HepG2 (cell line): ENCODE measurements around the gene SLC35F3. TPM values are rescaled to one million over a fixed set of nuclear protein-coding genes. Genes with fewer than 3 reads are reported as not detected.

ENCODE experiments used
- ATAC-seq: fragments of 200-7000 bp; cut with Tn5 transposase; 3 replicates; pipeline ENCODE4 v1.9.1; 2020; ENCODE audit warnings: mild to moderate bottlenecking, moderate library complexity
- BruUV-seq: library from RNA; stranded (reverse); fragments of 400-500 nt; replicated peaks from 2 replicates; lab custom pipeline; 2021; lab: Mats Ljungman, UMichigan
- CTCF ChIA-PET: fragments of 300-600 bp; formaldehyde crosslinking; extraction: SDS; loops from one replicate; lab custom pipeline; 2021; ENCODE audit warnings: low total read pairs, inconsistent platforms, low intra/inter-chr PET ratio; lab: Yijun Ruan, JAX
- POLR2A ChIA-PET: fragments of 350-600 bp; sonication (Branson Sonifier 250); formaldehyde crosslinking; loops from one replicate; lab custom pipeline; 2020; ENCODE audit warnings: antibody characterized with exemption, inconsistent platforms; lab: Yijun Ruan, JAX
- DNase-seq: peaks from one replicate; pipeline ENCODE4 v3.0.0-alpha.2; 2015; ENCODE audit warnings: low spot score
- FAIRE-seq: peaks from 3 replicates; lab custom pipeline; 2011; peaks lifted over from hg19 to GRCh38; lab: Jason Lieb, UNC
- H2AFZ ChIP-seq: one replicate; pipeline ENCODE4 v1.6.1; 2011; ENCODE audit warnings: low read length, inconsistent platforms
- H3K27ac ChIP-seq: fragments of 300-600 bp; 3 replicates; pipeline ENCODE4 v1.8.0; 2011; ENCODE audit warnings: mixed run types, mild to moderate bottlenecking, mixed read lengths, low read length, inconsistent platforms; ENCODE audit not compliant: insufficient read depth; ENCODE audit errors: extremely low read length
- H3K27me3 ChIP-seq, 2 experiments: fragments of 200-600 bp in 1 of 2; 2 replicates in 1 of 2; 3 replicates in 1 of 2; pipeline versions ENCODE4 v1.6.0 to v1.8.0; 2011; ENCODE audit warnings: low read length in 2 of 2, mild to moderate bottlenecking in 2 of 2, moderate library complexity in 2 of 2, inconsistent platforms in 1 of 2; ENCODE audit not compliant: insufficient read depth in 2 of 2, control insufficient read depth in 1 of 2
- H3K36me3 ChIP-seq, 2 experiments: fragments of 200-600 bp in 1 of 2; replicated peaks in 1 of 2; 2 replicates in 1 of 2; 3 replicates in 1 of 2; pipeline versions ENCODE4 v1.5.1 to v1.8.0; 2011; ENCODE audit warnings: low read length in 2 of 2, inconsistent platforms in 1 of 2; ENCODE audit not compliant: insufficient read depth in 2 of 2, control insufficient read depth in 1 of 2
- H3K4me1 ChIP-seq: 2 replicates; pipeline ENCODE4 v1.5.1; 2012; ENCODE audit warnings: low read length, inconsistent platforms; ENCODE audit not compliant: insufficient read depth
- H3K4me2 ChIP-seq: 2 replicates; pipeline ENCODE4 v1.6.0; 2011; ENCODE audit warnings: low read depth, low read length, inconsistent platforms
- H3K4me3 ChIP-seq, 3 experiments: fragments of 200-600 bp in 1 of 3; sonication (generic), shearing (Covaris generic) in 1 of 3; replicated peaks in 1 of 3; 2 replicates each; pipeline ENCODE4 v1.5.1; 2011 to 2016; ENCODE audit warnings: low read length in 3 of 3, inconsistent platforms in 2 of 3, low read depth in 2 of 3, mild to moderate bottlenecking in 2 of 3, control low read depth in 1 of 3, mixed read lengths in 1 of 3; ENCODE audit not compliant: insufficient read depth in 1 of 3
- H3K79me2 ChIP-seq: one replicate; pipeline ENCODE4 v1.6.1; 2011; ENCODE audit warnings: low read length, inconsistent platforms; ENCODE audit not compliant: insufficient read depth
- H3K9ac ChIP-seq: 2 replicates; pipeline ENCODE4 v1.6.0; 2011; ENCODE audit warnings: mild to moderate bottlenecking, low read depth, low read length, inconsistent platforms; ENCODE audit not compliant: insufficient read depth
- H3K9me3 ChIP-seq: 2 replicates; pipeline ENCODE4 v1.5.1; 2012; ENCODE audit warnings: mild to moderate bottlenecking, low read length
- H4K20me1 ChIP-seq: 2 replicates; pipeline ENCODE4 v1.6.0; 2011; ENCODE audit warnings: inconsistent platforms, mild to moderate bottlenecking, low read length, moderate library complexity; ENCODE audit not compliant: insufficient read depth
- ARID2 ChIP-seq: sonication (generic); formaldehyde crosslinking; IDR thresholded peaks from 2 replicates; pipeline ENCODE4 v1.8.1; 2022; ENCODE audit warnings: mild to moderate bottlenecking, missing genetic modification reagents, borderline replicate concordance
- ARNTL ChIP-seq: sonication (generic); formaldehyde crosslinking; IDR thresholded peaks from 2 replicates; pipeline ENCODE4 v1.4.0; 2020; ENCODE audit warnings: mild to moderate bottlenecking, missing genetic modification reagents
- PHF8 ChIP-seq: sonication (generic); formaldehyde crosslinking; IDR thresholded peaks from 2 replicates; pipeline ENCODE4 v1.5.0; 2020; ENCODE audit warnings: missing genetic modification reagents
- RFXAP ChIP-seq: sonication (generic); formaldehyde crosslinking; IDR thresholded peaks from 2 replicates; pipeline ENCODE4 v1.4.0; 2020; ENCODE audit warnings: missing genetic modification reagents, borderline replicate concordance
- SRSF4 ChIP-seq: fragments of 200-400 bp; formaldehyde crosslinking; IDR thresholded peaks from one replicate; pipeline ENCODE4 v1.6.1; 2018; ENCODE audit warnings: mild to moderate bottlenecking, low read depth, low read length, moderate library complexity; ENCODE audit not compliant: poor library complexity, severe bottlenecking
- TFDP1 ChIP-seq: IDR thresholded peaks from 2 replicates; pipeline ENCODE4 v1.6.1; 2016; ENCODE audit warnings: missing compliant biosample characterization, missing genetic modification reagents, borderline replicate concordance
- ZNF503 ChIP-seq: sonication (generic); formaldehyde crosslinking; IDR thresholded peaks from 2 replicates; pipeline ENCODE4 v1.4.0; 2020; ENCODE audit warnings: missing genetic modification reagents
- ZNF841 ChIP-seq: sonication (generic); formaldehyde crosslinking; IDR thresholded peaks from 2 replicates; pipeline ENCODE4 v1.8.1; 2023; ENCODE audit warnings: missing genetic modification reagents, borderline replicate concordance
- WGBS: methylation state at CpG from one replicate; pipeline ENCODE4 v1.1.6; 2017; ENCODE audit warnings: low lambda C conversion rate; 5-methylcytosine and 5-hydroxymethylcytosine counted together
- in situ Hi-C: cut with HindIII; loops from 2 replicates; pipeline ENCODE4 v1.10.0; 2017; ENCODE audit warnings: low pct_unique_long_range_greater_than_20kb; ENCODE audit not compliant: extremely low pct_ligation_motif_present
- intact Hi-C: fragments of 100-400 bp; cut with micrococcal nuclease; formaldehyde crosslinking; loops from one replicate; pipeline ENCODE4 v1.10.0; 2022; ENCODE audit not compliant: unreplicated experiment
- polyA plus RNA-seq, 8 experiments: library from polyadenylated mRNA; depleted of rRNA in 3 of 8; stranded (reverse) in 7 of 8; unstranded in 1 of 8; fragments of >200 nt; fragmentation: Illumina TruSeq in 4 of 8; extraction: Trizol in 4 of 8; gene quantifications; 2 replicates each; pipeline versions ENCODE4 v1.2.1 to v1.2.3, GENCODE V29; 2011 to 2016; ENCODE audit warnings: low read depth in 4 of 8, missing spikeins in 1 of 8, mixed read lengths in 1 of 8; ENCODE audit not compliant: insufficient read depth in 1 of 8
- total RNA-seq, 5 experiments: library from RNA; depleted of rRNA; stranded (reverse); fragments of >200 nt; fragmentation: Illumina TruSeq; extraction: Trizol; gene quantifications; 2 replicates each; pipeline ENCODE4 v1.2.3, GENCODE V29; 2016; ENCODE audit warnings: low read depth in 1 of 5
- TF ChIP-seq, protein P1 (sequence below): sonication (generic); formaldehyde crosslinking; IDR thresholded peaks from 2 replicates; pipeline ENCODE4 v1.8.1; 2023; ENCODE audit warnings: mild to moderate bottlenecking, moderate library complexity, missing genetic modification reagents

The SLC35F3 gene
- total and polyA plus RNA-seq, 2 of the 13 experiments (the other 11 are each of a cell fraction or from before 2014, with no cell fraction given) = not detected

DNA sequence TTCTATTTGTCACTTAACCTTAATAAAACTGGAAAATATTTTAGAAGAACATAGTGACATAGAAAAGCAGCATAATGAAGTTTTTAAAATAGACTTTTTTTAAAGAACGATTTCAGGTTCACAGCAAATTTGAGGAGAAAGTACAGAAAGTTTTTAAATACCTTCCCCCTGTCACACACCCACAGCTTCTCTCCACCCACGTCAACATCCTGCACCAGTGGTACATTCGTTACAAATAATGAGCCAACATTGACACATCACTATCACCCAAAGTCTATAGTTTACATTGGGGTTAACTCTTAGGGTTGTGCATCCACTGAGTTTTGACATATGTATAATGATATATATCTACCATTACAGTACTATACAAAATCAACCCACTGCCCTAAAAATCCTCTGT is 3.0 kb upstream of the SLC35F3 start:
- BruUV-seq = no TSS peak
- FAIRE-seq = no peak
- Histone ChIP-seq H3K36me3 (no peaks in the 10 kb centered on the region), H3K4me2 (no peak overlapping the region), H3K9ac (no peak overlapping the region), H4K20me1 (no peaks in the 10 kb centered on the region), H3K27me3 (peaks cover 0 to 6% of the 10 kb centered on the region in 2 experiments; a peak in 2 of 5 replicates), H3K27ac (no peak overlapping the region), H3K4me1 (no peaks in the 10 kb centered on the region), H3K4me3 (no peak overlapping the region), H2AFZ (no peak overlapping the region), H3K79me2 (no peaks in the 10 kb centered on the region), H3K9me3 (no peaks in the 10 kb centered on the region)
- TF ChIP-seq RFXAP (CRISPR knock-in tag) = no peak
- TF ChIP-seq, protein P1, sequence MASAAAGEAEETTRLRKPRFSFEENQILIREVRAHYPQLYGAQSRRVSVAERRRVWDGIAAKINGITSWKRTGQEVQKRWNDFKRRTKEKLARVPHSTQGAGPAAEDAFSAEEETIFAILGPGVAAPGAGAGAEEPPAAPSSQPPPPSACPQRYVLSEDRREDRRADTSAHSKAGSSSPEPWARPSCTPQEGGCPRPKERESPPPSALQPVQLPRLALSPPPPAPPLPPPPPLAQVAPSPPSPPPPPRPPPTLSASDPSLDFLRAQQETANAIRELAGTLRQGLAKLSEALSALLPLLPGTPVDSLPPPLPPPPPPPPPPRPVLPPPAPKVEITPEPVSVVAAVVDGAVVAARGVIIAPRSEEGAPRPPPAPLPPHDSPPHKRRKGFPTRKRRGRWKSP (CRISPR knock-in tag) = no peak
- no peak for TF ChIP-seq TFDP1
- no peak for TF ChIP-seq ARID2 (CRISPR knock-in tag)
- intact Hi-C loops (no loop called here), in situ Hi-C loops (no loop called here)
- 2% methylated on average over 3 of the region's 3 CpGs for WGBS
- ATAC-seq = no peak
- no peak for DNase-seq
- ChIA-PET POLR2A (no interaction called here), CTCF (no interaction called here)

- no peak overlapping the region for H3K4me2 ChIP-seq
- no peak overlapping the region for H3K27ac ChIP-seq
- no peak for ATAC-seq
- H3K36me3 ChIP-seq = no peaks in the 10 kb centered on the region
- H4K20me1 ChIP-seq = no peaks in the 10 kb centered on the region
- whole genome bisulfite sequencing = 44% methylated on average over 19 of the region's 40 CpGs
- H3K27me3 ChIP-seq = peaks cover 0 to 6% of the 10 kb centered on the region in 2 experiments; a peak in 2 of 5 replicates
- no peak for FAIRE-seq
- no peaks in the 10 kb centered on the region for H3K79me2 ChIP-seq
- H3K4me3 ChIP-seq = no peak overlapping the region
- ChIA-PET CTCF (no interaction called here), POLR2A (no interaction called here)
- H3K4me1 ChIP-seq = no peaks in the 10 kb centered on the region
- no TSS peak for BruUV-seq
- DNase-seq = no peak
- H3K9me3 ChIP-seq = no peaks in the 10 kb centered on the region
- no peak overlapping the region for H3K9ac ChIP-seq
- intact Hi-C loops (no loop called here), in situ Hi-C loops (no loop called here)
- H2AFZ ChIP-seq = no peak overlapping the region
- TF ChIP-seq ZNF841 (CRISPR knock-in tag) (no peak), SRSF4 (no peak), PHF8 (no peak), ZNF503 (CRISPR knock-in tag) (no peak), ARNTL (CRISPR knock-in tag) (no peak)
Measured at GRCh38 chr1:233905416-233906051, 1.1 kb downstream of the SLC35F3 start.
